Measurements from ENCODE around the gene RREB1.

Gene RREB1

DNA sequence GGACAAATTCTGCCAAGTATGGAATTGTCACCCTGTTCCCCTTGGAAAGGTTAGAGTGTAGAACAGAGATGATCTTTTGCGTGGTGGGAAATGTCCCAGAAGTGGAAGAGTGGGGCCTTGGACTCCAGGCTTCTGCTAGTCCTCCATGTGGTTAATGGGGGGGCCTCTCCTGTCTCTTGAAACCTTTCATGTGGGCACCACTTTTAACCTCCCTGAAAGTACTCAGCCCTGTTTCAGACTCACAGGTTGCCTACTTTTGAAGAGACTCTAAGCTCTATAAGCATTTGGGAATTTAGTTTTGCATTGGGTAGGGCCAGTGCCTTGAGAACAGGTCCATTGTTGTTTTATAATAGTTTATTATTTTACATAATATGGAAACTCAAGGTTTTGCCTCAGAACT is 17.5 kb downstream of the RREB1 start:
- no peak for DNase-seq (ENCODE audit: low spot score)

DNA sequence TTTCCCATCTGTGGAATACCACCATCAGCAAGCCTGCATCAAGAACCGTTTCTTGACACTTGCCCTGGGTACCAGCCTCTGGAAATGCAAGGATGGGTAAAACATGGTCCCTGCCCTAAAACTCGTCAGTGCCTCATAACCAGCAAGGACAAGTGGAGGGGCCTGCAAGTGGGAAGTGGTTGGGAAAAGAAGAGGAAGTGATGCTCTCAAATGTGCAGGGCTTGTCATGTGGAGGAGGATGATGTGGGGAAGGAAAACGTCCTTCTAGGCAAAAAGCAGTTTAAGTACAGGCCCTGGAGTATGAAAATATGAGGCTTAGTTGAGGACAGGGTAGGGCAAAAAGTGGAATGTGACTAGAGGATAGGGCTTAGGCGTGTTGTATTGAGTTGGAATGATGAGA is 19.0 kb downstream of the RREB1 start:
- no peak for DNase-seq (ENCODE audit: low spot score)

DNA sequence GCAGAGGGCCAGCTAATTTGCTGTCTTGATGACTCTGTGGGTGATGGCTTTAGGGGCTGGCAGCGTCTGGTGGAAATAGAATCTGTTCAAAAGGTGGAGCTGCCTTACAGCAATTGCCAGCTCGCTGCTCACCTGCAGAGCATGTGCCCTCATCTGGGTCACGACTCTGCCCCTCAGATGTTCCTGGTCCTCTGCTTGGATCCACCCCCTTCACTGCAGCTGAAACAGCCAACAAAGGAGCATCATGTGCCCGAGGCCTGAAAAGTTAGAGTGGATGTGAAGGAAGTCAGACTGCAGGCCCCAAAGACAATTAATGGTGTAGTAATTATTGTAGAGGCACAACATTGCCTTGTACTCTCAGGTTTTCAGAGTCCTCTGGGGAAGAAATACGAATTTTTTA is 19.9 kb downstream of the RREB1 start:
- no peak for DNase-seq (ENCODE audit: low spot score)

DNA sequence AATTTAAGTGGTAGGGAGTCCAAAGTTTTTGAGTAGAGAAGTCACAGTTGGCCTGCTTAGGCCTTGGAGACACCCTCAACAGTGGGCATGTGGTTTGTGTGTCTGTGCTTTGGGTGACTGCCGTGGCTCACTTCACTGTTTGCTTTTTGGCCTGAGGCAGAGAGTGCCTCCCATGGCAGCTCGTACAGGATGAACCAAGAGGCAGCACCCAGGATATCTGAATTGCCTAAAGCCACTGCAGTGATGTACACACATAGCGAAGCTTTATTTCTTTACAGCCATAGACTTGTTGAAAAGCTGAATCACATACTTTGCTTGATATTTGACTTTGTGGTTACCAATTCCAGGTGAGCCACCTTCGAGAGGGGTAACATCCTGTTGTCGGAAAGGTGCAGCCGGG is 21.6 kb downstream of the RREB1 start:
- DNase-seq (ENCODE audit: low spot score): no peak

DNA sequence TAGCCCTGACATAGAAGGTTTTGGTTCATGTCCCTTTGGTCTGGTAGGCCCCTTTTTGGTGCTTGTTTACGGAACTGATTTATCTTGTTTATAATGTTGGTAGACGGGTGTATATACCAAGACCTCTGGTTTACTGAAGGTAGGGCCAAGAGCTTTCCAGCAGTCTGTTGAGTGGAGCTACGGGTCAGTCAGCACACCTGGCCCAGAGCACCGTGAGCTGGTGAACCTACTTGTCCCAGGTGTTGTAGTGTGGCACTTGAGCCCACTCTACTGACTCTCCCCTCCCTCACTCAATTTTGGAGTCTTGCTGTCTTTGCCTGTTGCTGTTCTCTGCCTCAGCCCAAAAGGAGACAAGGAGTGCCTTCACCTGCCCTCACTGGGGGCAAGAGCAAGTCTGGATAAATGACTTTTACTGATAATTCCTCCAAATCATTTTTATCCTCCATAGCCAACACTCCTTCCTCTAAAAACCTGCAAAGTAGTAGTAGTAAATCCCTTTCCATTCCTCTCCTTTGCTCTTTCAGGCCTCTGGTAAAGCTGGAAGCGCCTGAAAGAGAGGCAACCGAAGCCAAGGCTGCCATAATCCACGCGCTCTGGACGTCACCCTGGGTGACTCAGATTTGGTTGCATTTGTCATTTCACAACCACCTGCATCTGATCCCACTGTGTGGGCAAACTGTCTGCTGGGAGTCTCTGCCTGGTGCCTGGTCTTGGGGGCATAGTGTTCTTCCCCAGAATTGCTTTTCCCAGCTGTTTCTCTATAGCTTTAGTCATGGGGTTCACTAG is 22.2 kb downstream of the RREB1 start:
- no peak for DNase-seq (ENCODE audit: low spot score)

DNA sequence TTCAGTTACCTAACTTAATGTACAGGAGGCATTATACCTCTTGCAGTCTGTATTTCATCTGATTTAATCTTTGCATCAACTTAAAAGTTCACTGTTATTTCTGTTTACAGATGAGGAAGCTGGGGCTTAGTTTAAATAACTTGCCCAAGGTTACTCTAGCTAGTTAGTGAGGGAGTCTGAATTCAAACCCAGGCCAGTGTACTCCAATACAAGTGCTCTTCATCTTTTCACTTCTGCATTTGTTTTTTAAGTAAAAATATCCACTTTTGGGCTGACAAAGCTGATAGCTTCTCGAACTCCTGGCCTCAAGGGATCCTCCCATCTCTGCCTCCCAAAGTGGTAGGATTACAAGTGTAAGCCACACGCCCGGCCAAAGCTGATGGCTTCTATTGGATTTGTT is 23.6 kb downstream of the RREB1 start:
- DNase-seq (ENCODE audit: low spot score): no peak

DNA sequence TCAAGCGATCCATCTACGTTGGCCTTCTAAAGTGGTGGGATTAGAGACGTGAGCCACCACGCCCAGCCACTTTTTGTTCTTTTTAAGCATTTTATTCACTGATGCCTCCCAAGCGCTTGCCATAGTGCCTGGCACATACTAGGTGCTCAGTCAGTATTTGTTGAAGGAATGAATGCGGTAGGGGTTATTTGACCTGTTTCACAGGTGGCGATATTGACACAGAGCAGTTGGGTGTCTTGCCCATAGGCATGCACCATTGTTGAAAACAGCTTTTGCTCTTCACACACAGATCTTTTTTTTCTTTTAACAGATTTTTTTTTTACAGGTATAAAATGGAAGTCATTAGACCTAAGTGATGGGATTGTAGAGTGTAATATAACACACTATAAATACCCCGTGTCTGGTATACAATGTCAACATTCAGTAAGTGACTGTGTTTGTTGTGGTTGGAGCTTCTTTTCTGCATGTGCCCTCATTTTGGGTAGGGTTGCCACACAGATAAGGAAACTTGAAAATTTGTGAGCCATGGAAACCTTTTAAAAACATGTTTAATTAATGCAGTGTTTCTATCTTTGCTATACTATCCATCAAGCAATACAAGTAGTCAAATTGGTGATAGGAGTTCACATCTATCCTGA is 24.8 kb downstream of the RREB1 start:
- DNase-seq (ENCODE audit: low spot score): no peak

DNA sequence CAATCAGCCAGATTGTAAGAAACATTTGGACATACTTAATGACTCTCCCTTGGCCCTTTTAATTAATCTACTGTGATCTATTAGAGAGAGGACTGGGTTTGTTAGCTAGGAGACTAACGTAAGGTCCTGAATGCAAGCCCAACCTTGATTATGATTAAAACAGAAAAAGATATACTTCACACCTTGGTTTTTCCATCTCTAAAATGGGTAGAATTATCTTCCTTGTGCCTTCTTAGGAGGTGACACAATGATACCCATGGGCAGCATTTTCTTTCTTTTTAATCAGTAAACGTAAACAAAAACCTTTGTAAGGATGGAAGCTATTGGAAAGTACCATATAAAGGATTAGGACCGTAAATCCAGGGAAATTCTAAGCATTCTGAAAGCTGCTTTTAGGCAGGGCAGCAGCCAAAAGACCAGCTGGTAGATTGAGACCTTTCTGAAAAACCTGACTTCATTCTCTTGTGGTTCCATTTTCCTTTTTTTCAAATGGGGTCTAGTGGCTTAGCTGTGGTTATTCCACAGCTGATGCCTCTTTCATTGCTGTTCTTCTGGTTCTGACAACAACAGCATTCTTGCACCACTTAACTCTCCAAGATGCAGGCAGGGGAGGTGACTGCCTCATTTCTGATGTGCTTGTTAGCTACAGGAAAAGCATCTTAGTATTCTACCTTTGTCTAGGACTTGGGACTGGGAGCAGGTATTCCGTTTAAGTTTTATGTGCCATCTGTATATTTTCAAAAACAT is 27.4 kb downstream of the RREB1 start:
- DNase-seq (ENCODE audit: low spot score): no peak

DNA sequence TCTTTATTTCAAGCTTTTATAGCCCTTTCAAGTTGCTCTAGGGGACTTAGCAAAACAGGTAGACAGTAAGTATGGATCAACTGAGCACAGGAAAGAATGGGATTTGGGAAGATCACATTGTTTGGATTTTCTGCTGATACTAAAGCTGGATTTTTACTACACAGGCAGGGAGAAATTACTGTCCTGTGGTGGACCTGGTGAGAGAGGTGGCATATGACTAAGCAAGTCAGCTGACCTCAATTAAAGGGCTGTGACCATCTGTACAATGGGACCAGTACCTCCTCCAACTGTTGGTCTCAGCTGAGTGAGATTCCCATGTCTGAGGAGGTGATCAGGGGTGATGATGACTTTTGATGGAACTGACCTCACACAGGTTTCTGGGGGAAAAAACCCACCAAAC is 28.0 kb downstream of the RREB1 start:
- no peak for DNase-seq (ENCODE audit: low spot score)

DNA sequence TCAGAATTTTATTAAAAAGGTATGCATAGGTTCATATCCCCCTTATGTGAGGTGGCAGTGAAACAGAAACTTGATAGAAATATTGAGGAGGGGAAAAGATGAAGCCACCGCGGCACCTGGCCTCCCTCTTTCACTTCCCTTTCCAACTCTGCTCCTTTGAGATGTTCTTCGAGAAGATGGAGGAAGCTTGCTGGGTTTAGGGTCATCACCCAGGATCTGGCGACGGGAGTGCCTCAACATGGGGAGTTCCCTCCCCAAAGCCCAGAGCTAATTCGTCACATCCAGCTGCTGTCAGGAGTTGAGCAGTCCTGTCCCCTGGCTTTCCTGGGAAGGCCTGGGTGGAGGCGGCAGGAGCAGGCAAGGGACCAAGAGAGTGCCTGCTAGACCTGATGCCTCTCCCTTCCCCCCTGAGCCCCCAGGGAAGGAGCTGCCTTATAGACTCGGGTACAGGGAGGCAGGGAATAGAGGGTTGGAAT is 29.1 kb downstream of the RREB1 start:
- no peak for DNase-seq (ENCODE audit: low spot score)

DNA sequence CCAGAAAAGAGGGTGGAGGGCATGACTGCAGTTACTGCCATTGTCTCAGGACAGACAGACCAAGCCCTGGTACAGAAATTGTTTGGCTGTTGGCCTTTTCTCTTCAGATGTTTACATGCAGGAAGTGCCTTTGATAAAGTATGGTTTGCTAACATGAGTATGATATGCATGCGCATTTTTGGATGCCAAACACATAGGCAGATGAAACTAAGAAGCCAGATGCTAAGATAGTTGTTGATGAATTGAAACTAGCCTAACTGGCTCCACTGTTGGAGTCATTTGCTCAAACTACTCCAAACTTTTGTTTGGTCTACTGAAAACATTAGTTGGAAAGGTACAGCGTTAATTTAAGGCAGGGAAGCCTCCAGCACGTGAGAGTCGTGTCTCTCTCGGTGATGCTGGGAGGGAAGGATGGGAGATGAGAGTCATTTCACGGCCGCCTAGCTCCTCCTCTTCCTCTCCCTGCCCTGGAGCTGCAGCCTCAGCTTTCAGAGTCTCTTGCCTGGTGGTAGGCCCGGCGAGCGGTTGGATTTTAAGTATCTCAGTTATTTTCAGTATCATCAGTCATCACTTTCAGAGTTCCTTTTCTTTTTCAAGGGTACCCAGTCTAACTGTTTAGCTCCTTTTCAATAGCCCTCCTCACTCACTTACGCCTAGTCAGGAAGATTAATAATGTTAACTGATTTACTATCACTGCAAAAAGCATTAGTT is 29.7 kb downstream of the RREB1 start:
- DNase-seq (ENCODE audit: low spot score): no peak

DNA sequence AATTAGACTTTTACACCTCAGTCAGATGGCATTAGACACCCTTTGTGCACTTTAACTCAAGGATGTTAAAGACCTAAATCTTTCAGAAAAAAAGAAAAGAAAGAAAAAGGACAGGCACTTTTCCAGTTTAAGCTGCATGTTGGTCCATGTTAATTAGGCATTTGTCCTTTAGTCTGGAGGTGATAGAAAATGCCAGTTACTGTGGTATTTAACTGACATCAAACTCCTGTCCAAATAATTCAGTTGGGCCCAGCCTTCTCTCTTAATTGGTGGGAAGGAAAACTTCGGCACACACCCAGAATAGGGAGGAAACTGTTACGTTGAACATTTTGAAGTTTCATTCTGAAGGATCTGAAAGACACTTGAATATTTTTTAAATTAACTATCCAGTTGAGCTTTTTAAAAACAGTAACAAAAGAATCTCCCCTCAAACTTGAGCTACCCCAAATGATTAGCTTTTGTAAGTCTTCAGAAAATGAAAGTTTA is 30.3 kb downstream of the RREB1 start:
- DNase-seq (ENCODE audit: low spot score): no peak

DNA sequence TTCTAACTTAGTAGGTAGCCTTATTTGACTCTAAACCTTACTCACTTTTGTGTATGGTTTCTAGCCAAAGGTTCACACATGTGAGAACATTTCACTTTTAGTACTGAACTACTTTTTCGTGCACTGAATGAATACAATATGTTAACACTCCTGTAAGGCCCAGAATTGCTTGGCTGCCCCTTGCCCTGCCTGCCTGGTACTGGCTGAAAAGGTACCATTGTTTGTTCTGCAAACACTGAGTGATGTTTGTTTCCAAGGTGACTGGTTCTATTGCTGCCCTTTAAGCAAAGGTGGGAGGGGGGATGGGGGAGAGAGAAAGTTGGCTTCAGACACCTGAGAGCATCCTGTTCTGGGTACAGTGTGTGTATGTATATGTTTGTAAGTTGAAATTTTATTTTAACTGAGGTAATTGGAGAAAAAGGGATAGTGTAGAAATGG is 31.2 kb downstream of the RREB1 start:
- DNase-seq (ENCODE audit: low spot score): no peak

DNA sequence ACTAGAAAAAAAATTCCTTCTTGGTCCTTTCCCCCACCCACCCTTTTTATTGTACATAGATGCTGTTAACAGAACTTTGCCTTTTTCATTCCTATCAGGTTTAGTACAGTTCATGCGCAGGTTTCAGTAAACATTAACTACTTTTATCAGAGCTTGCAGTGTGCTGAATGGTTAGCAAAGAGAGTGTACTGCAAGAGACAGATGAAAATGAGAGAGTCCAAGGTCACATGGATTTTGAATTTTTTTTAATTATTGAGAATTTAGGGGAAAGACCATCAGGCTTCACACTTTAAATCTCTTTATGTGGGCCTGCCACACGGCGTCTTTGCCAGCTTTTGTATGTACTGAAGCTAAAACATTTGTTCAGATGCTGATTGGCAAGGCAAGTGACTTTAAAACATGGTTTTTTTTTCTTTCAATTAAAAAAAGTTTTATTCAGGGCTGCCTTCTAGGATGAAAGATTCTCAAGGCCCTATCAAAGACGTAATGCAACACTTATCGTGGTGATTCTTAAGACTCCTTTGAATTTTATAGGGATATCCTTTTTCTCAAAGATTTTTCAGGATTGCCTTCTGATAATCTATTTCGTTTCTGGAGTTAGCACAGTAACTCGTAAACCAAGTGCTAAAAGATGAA is 32.2 kb downstream of the RREB1 start:
- no peak for DNase-seq (ENCODE audit: low spot score)

DNA sequence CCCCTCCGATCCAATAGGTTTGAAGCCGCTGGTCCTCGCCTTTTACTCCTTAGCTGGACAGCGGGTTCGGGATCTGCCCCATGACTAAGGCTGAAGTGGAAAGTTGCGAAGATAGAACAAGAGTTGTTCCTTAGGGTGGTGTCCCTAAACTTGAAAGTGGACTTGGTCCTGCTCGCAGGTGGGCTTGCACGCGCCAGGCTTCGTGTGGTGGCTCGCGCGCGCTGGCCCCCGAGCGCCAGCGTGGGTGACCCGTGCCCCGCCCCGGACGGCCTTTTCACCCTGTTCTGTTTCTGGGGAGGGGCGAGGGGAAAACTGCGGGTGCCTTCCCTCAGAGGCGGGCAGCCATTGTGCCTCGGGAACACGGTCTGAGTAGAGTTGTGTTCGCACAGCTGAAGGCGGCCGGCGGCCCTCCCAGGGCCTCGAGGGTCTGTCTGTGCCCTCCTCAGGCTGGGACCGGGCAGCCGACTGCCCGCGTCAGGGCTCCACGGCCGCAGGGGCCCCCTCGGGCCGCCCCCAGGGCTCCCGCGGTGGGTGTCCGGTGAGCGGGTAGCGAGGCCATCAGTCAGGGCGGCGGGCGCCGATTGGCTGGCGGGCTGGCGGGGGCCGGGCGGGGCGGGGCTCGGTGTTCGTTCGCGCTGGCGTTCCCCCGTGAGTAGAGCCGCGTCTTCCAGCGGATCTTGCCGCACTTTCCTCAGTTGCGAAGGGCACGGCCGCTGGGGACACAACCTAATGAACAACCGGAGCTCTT is 33.0 kb downstream of the RREB1 start:
- peak; percentile 93 for DNase-seq (ENCODE audit: low spot score)

DNA sequence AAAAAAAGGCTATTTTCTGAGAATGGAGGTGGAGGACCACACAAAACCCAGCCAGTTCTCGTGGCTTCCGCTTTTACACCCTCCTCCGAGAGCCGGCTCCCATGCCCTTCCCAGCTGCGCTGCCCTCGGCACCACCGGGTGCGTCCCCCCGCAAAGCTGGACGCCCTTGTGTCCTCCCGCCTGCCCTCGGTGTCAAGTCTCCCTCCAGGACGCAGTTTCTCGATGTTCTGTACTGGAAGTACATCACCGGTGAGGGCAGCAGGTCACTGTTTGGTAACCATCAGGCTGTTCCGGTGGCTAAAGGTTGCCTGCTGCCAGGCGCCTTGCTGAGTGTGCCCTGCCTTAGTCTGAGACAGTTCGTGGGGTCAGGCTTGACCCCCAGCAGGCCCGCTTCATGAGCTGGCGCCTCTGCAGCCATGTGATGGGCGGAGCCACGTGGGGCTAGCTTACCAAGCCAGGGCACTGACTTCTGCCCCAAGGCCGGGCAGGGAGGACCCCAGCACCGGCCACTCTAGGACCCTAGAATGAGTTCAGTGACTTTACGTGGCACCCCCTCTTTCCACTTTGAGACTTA is 34.6 kb downstream of the RREB1 start:
- no peak for DNase-seq (ENCODE audit: low spot score)

DNA sequence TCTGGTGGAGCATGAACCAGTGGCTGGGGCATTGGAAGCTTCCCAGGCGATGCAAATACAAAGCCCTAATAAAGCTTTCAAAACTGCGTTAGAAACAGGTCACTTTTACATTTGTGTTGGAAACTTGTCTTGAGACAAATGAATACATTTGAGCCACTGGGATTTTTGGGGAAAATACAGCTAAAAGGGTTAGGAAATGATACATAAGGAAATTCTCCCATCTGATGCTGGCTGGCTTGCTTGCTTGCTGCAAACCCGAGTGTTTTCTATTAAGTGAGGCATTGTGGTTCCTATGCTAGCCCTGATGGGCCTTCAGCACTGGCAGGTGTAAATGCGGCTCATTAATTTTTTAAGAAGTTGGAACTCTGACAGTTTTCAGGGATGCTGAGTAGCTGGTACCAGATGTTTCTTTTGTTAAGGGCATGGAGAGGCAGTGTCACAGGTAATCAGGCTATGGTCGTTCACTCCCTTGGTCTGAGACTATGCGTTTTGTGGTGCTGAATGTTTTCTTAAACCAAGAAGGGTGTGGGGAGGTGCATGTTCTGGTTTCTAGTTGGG is 35.2 kb downstream of the RREB1 start:
- no peak for DNase-seq (ENCODE audit: low spot score)

DNA sequence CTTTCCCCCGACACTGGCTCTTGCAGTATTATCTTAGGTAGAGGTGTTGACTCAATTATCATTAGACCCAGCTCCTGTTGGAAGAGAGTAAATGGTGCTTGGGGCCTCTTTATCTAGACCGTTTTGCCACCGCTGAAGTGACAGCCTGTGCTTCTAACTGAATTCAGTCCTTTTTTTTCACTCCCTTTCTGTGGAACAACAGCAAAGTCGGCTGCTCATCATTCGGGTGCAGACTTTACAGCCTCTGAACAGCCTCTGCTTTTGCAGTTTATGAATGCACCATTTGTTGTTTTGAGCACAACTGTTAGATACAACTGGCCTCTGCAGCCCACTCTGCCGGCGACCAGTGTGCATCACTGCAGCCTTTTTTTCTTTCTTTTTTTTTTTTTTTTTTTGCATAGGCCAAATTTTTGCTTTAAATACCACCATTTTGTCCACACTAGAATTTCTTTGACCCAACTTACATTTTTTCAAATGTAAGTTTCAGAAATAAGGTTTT is 35.8 kb downstream of the RREB1 start:
- DNase-seq (ENCODE audit: low spot score): no peak

DNA sequence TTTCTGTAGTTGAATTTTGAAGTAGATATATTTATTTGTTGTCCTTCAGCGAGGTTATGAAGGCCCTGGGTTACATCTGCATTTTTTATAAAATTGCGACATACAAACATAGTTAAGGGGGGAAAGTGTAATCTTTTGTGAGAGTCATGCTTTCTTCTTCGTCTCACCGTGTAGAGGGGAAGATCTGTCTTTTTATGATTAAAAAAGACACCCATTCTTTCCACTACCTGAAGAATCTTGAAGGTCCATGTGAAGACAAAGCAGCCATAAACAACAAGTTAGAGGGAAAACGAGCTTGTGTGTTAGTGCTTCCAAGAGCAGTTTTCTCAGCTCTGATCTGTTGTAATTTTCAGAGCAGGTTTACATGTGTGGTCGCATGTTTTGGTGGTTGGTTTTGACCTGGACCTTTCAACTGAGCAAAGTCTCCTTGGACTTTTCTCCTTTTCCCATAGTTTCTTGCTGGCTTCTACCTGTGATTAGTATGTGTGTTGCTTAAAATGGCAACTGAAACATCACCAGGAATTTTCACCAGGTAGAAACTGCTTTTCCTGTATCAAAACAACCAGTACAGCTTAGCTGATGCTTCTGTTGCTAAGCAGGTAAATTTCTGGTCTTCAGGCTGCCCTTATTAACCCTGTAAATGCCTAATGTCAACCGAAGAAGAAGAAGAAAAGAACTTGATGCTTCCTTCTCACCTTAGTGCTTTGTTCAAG is 37.3 kb downstream of the RREB1 start:
- DNase-seq (ENCODE audit: low spot score): no peak

DNA sequence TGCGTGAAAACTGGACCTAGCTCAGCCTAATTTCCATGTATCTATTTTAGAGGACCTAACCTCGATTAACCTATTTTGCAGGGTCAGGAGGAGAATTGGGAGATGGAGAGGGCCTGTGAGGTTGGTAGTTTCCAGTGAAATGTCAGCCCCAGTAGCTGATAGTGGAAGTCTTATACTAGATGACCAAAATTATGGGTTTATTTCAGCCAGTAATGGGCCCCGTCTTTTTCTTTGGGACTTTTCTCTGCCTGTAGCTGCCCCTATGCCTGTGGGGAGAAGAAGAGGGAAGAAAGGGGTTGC is 37.8 kb downstream of the RREB1 start:
- DNase-seq (ENCODE audit: low spot score): no peak
